ENCODE measurements around the gene GRB2. TPM values are rescaled to one million over a fixed set of nuclear protein-coding genes. Genes with fewer than 3 reads are reported as not detected.

The GRB2 gene
- total and polyA plus RNA-seq, 3 experiments from 2014 or later = 158 to 189 (median 180) TPM

DNA sequence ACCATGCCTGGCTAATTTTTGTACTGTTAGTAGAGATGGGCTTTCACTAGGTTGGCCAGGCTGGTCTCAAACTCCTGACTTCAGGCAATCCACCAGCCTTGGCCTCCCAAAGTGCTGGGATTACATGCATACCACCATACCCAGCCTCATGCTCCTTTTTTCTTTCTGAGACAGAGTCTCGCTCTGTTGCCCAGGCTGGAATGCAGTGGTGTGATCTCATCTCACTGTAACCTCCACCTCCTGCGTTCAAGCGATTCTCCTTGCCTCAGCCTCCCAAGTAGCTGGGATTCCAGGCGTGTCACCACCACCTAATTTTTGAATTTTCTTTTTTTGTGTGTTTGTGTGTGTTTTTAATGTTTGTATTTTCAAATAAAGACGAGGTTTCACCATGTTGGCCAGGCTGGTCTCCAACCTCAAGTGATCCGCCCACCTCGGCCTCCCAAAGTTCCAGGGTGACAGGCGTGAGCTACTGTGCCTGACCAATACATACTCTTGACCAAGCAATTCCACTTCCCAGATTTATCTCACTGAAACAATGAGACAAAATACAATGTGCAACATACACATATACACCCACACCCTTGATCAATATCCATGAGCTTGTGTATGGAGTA lies 5.0 kb downstream of the GRB2 start:
- Mint-ChIP-seq H3K27me3 (no peaks in the 10 kb centered on the region), H3K27ac (peak overlapping the region in 2 of 8 donors; percentile 18 to 71), H3K36me3 (peaks cover 0 to 18% (median 0%) of the 10 kb centered on the region in 3 donors), H3K4me1 (peaks cover 50 to 74% (median 68%) of the 10 kb centered on the region in 3 donors), H3K4me3 (peak overlapping the region in 4 of 7 donors; percentile 11 to 78 (median 28)), H3K9me3 (no peaks in the 10 kb centered on the region)
- ChIA-PET CTCF (interaction anchor here (0.8 to 2.2 kb wide), 4 partner anchors 52 to 195 kb away, joined by 3 to 11 read pairs (median 6); partner anchors contain the start of genes MIF4GD and NUP85), POLR2A (no interaction called here)
- Histone ChIP-seq H3K27me3 (ENCODE audit: insufficient read depth, low read length, poor library complexity, severe bottlenecking) (no peaks in the 10 kb centered on the region), H3K9me3 (ENCODE audit: low read length) (no peaks in the 10 kb centered on the region), H3K27ac (ENCODE audit: low read depth, low read length) (no peak overlapping the region), H3K36me3 (ENCODE audit: insufficient read depth, low read length) (no peaks in the 10 kb centered on the region), H3K4me3 (ENCODE audit: low read length) (no peak overlapping the region), H3K4me1 (ENCODE audit: insufficient read depth, low read length) (peaks cover 57% of the 10 kb centered on the region)
- DNase-seq = no peak

DNA sequence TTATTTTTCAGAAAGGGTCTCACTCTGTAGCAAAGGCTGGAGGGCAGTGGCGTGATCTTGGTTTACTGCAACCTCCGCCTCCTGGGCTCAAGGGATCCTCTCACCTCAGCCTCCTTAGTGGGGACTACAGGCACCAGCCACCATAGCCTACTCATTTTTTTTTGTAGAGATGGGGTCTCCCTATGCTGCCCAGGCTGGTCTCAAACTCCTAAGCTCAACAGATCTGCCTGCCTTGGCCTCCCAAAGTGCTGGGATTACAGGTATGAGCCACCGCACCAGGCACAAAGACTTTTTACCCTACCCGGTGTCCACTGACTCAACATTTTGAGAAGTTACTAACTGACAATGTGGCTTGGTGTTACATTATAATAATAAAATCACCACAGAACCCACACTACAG lies 7.2 kb downstream of the GRB2 start:
- Mint-ChIP-seq H3K36me3 (peaks cover 0 to 14% (median 0%) of the 10 kb centered on the region in 3 donors), H3K9me3 (no peaks in the 10 kb centered on the region), H3K27ac (peak overlapping the region in 2 of 8 donors; percentile 23 to 50), H3K4me3 (no peak overlapping the region), H3K4me1 (peaks cover 65 to 86% (median 82%) of the 10 kb centered on the region in 3 donors), H3K27me3 (no peaks in the 10 kb centered on the region)
- no peaks in the 10 kb centered on the region for H3K27me3 ChIP-seq (ENCODE audit: insufficient read depth, low read length, poor library complexity, severe bottlenecking)
- H3K9me3 ChIP-seq (ENCODE audit: low read length) = no peaks in the 10 kb centered on the region
- no peak overlapping the region for H3K27ac ChIP-seq (ENCODE audit: low read depth, low read length)
- H3K4me3 ChIP-seq (ENCODE audit: low read length) = no peak overlapping the region
- no peak for DNase-seq
- CTCF ChIA-PET = interaction anchor here (1.2 kb wide), 2 partner anchors 14 to 75 kb away, joined by 3 read pairs; no protein-coding TSS in a partner anchor
- no peaks in the 10 kb centered on the region for H3K36me3 ChIP-seq (ENCODE audit: insufficient read depth, low read length)
- peaks cover 68% of the 10 kb centered on the region for H3K4me1 ChIP-seq (ENCODE audit: insufficient read depth, low read length)
- POLR2A ChIA-PET = interaction anchor here (0.5 kb wide), 1 partner anchor 23 kb away, joined by 3 read pairs; no protein-coding TSS in a partner anchor

DNA sequence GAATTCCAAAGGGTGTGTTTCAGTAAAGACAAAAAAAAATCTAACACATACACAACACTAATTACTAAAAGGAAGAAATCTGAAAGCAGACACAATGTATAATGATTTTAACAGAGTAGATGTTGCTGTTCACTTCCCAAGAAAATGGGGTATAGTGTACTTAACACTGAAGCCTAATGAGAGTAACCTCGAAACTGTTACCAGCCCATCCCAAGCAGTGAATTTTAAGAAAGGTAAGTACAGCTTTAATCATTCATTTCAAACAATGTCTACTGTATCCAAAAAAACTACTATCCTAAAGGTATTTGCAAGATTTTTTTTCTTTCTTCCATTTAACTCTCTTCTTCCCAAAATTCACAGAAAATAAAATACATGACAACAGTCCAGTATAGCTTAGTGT lies 8.3 kb downstream of the GRB2 start:
- H3K27me3 Mint-ChIP-seq = no peaks in the 10 kb centered on the region
- H3K27me3 ChIP-seq (ENCODE audit: insufficient read depth, low read length, poor library complexity, severe bottlenecking) = no peaks in the 10 kb centered on the region
- peak overlapping the region in 6 of 8 donors; percentile 21 to 88 (median 74) for H3K27ac Mint-ChIP-seq
- no peaks in the 10 kb centered on the region for H3K9me3 ChIP-seq (ENCODE audit: low read length)
- H3K36me3 Mint-ChIP-seq = peaks cover 0 to 22% (median 0%) of the 10 kb centered on the region in 3 donors
- H3K9me3 Mint-ChIP-seq = no peaks in the 10 kb centered on the region
- CTCF ChIA-PET = interaction anchor here (1.1 to 1.7 kb wide), 5 partner anchors 15 to 127 kb away, joined by 3 to 13 read pairs (median 4); partner anchors contain the start of genes MIF4GD and SLC25A19
- POLR2A ChIA-PET = interaction anchor here (1.2 kb wide), 1 partner anchor 9 kb away, joined by 4 read pairs; no protein-coding TSS in a partner anchor
- peaks cover 70% of the 10 kb centered on the region for H3K4me1 ChIP-seq (ENCODE audit: insufficient read depth, low read length)
- no peak overlapping the region for H3K4me3 ChIP-seq (ENCODE audit: low read length)
- peaks cover 66 to 86% (median 82%) of the 10 kb centered on the region in 3 donors for H3K4me1 Mint-ChIP-seq
- H3K4me3 Mint-ChIP-seq = peak overlapping the region in 2 of 7 donors; percentile 17 to 26
- DNase-seq = no peak
- no peak overlapping the region for H3K27ac ChIP-seq (ENCODE audit: low read depth, low read length)
- H3K36me3 ChIP-seq (ENCODE audit: insufficient read depth, low read length) = no peaks in the 10 kb centered on the region

DNA sequence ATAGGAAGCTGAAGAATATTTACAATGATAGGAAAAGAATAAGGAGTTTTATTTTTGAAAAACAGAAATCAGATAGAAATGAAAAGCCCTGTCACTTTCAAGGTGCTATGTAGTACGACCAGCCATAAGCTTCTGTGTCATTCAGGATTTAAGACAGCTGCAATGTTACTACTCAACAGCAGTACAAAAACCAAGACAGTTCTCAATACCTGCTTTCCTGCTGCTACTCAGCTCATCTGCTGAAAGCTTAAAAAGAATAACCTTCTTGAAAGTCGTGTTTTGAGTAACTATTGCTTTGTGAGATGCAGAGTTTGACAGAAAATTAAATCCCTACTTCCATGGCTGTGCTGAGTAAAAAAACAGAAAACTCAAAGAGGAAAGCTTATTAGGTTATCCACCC lies 8.7 kb downstream of the GRB2 start:
- DNase-seq = no peak
- ChIA-PET CTCF (interaction anchor here (1.1 to 1.7 kb wide), 6 partner anchors 16 to 127 kb away, joined by 3 to 13 read pairs (median 4); partner anchors contain the start of genes MIF4GD and SLC25A19), POLR2A (interaction anchor here (1.2 kb wide), 1 partner anchor 9 kb away, joined by 4 read pairs; no protein-coding TSS in a partner anchor)
- H3K27me3 Mint-ChIP-seq = no peaks in the 10 kb centered on the region
- Histone ChIP-seq H3K9me3 (ENCODE audit: low read length) (no peaks in the 10 kb centered on the region), H3K36me3 (ENCODE audit: insufficient read depth, low read length) (peaks cover 4% of the 10 kb centered on the region), H3K4me1 (ENCODE audit: insufficient read depth, low read length) (peaks cover 70% of the 10 kb centered on the region), H3K27ac (ENCODE audit: low read depth, low read length) (no peak overlapping the region), H3K27me3 (ENCODE audit: insufficient read depth, low read length, poor library complexity, severe bottlenecking) (no peaks in the 10 kb centered on the region), H3K4me3 (ENCODE audit: low read length) (no peak overlapping the region)
- peak overlapping the region in 7 of 8 donors; percentile 21 to 93 (median 77) for H3K27ac Mint-ChIP-seq
- H3K36me3 Mint-ChIP-seq = peaks cover 0 to 24% (median 0%) of the 10 kb centered on the region in 3 donors
- peak overlapping the region in 3 of 7 donors; percentile 26 to 85 (median 42) for H3K4me3 Mint-ChIP-seq
- H3K9me3 Mint-ChIP-seq = no peaks in the 10 kb centered on the region
- H3K4me1 Mint-ChIP-seq = peaks cover 63 to 86% (median 82%) of the 10 kb centered on the region in 3 donors

DNA sequence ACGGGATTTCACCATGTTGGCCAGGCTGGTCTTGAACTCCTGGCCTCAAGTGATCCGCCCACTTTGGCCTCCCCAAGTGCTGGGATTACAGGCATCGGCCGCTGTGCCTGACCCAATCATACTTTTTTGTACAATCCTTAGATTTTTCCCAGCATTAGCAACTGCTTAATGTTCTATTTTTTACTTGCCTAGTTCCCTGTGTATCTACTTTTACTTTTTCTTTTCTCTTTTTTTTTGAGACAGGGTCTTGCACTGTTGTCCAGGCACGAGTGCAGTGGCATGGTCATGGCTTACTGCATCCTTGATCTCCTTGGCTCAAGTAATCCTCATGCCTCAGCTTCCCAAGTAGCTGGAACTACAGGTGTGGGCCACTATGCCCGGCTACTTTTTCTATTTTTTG lies 9.5 kb downstream of the GRB2 start:
- H3K27ac Mint-ChIP-seq = peak overlapping the region in 7 of 8 donors; percentile 15 to 93 (median 68)
- POLR2A ChIA-PET = interaction anchor here (1.2 kb wide), 1 partner anchor 10 kb away, joined by 4 read pairs; no protein-coding TSS in a partner anchor
- peaks cover 59 to 88% (median 79%) of the 10 kb centered on the region in 3 donors for H3K4me1 Mint-ChIP-seq
- Histone ChIP-seq H3K4me1 (ENCODE audit: insufficient read depth, low read length) (peaks cover 64% of the 10 kb centered on the region), H3K27me3 (ENCODE audit: insufficient read depth, low read length, poor library complexity, severe bottlenecking) (no peaks in the 10 kb centered on the region), H3K36me3 (ENCODE audit: insufficient read depth, low read length) (peaks cover 6% of the 10 kb centered on the region), H3K4me3 (ENCODE audit: low read length) (no peak overlapping the region), H3K9me3 (ENCODE audit: low read length) (no peaks in the 10 kb centered on the region), H3K27ac (ENCODE audit: low read depth, low read length) (no peak overlapping the region)
- peaks cover 0 to 27% (median 0%) of the 10 kb centered on the region in 3 donors for H3K36me3 Mint-ChIP-seq
- no peaks in the 10 kb centered on the region for H3K27me3 Mint-ChIP-seq
- peak overlapping the region in 5 of 7 donors; percentile 12 to 99 (median 90) for H3K4me3 Mint-ChIP-seq
- H3K9me3 Mint-ChIP-seq = no peaks in the 10 kb centered on the region
- no peak for DNase-seq
- CTCF ChIA-PET = interaction anchor here (1.5 to 2.6 kb wide), 3 partner anchors 16 to 74 kb away, joined by 4 to 17 read pairs (median 4); no protein-coding TSS in a partner anchor

DNA sequence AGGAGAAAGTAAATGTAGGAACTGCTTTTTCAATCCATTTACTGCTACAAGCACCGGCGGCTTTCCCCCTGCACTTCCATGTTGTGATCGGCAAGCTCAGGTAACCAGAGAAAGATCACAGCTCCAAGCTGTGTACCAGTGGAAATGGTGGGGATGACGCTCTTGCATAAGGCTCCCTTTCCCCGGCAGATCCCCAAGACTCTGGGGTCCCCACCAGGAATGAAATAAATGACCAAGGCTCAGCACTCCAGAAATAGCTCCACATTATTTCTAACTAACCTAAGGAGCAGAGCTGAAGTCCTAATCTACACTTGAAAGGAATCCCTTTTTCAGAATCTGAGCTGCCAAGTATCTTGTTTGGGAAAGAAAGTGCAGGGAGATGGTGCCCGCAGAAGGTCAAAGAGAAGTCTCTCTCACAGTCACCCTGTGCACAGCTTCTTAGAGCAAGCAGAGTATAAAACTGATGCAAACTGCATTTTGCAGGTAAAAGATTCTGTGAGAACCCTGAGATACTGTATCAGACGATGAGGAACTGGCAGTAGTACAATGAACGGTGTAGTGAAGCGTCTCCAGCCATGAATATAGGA lies 11.1 kb downstream of the GRB2 start:
- no peaks in the 10 kb centered on the region for H3K27me3 ChIP-seq (ENCODE audit: insufficient read depth, low read length, poor library complexity, severe bottlenecking)
- peaks cover 66% of the 10 kb centered on the region for H3K4me1 ChIP-seq (ENCODE audit: insufficient read depth, low read length)
- Mint-ChIP-seq H3K27me3 (no peaks in the 10 kb centered on the region), H3K4me3 (peak overlapping the region; percentile 89 to 99 (median 95)), H3K27ac (peak overlapping the region; percentile 52 to 95 (median 88)), H3K9me3 (no peaks in the 10 kb centered on the region), H3K4me1 (peaks cover 68 to 96% (median 85%) of the 10 kb centered on the region in 3 donors), H3K36me3 (peaks cover 0 to 38% (median 5%) of the 10 kb centered on the region in 3 donors)
- H3K27ac ChIP-seq (ENCODE audit: low read depth, low read length) = peak overlapping the region; percentile 49
- H3K9me3 ChIP-seq (ENCODE audit: low read length) = no peaks in the 10 kb centered on the region
- no peak for DNase-seq
- H3K4me3 ChIP-seq (ENCODE audit: low read length) = peak overlapping the region; percentile 86
- CTCF ChIA-PET = interaction anchor here (0.9 to 2.6 kb wide), 3 partner anchors 14 to 72 kb away, joined by 3 to 17 read pairs (median 9); no protein-coding TSS in a partner anchor
- POLR2A ChIA-PET = interaction anchor here (0.5 to 2.3 kb wide), 5 partner anchors 11 to 105 kb away, joined by 3 to 15 read pairs (median 4); partner anchors contain the start of genes GRB2 and SLC25A19
- peaks cover 6% of the 10 kb centered on the region for H3K36me3 ChIP-seq (ENCODE audit: insufficient read depth, low read length)

DNA sequence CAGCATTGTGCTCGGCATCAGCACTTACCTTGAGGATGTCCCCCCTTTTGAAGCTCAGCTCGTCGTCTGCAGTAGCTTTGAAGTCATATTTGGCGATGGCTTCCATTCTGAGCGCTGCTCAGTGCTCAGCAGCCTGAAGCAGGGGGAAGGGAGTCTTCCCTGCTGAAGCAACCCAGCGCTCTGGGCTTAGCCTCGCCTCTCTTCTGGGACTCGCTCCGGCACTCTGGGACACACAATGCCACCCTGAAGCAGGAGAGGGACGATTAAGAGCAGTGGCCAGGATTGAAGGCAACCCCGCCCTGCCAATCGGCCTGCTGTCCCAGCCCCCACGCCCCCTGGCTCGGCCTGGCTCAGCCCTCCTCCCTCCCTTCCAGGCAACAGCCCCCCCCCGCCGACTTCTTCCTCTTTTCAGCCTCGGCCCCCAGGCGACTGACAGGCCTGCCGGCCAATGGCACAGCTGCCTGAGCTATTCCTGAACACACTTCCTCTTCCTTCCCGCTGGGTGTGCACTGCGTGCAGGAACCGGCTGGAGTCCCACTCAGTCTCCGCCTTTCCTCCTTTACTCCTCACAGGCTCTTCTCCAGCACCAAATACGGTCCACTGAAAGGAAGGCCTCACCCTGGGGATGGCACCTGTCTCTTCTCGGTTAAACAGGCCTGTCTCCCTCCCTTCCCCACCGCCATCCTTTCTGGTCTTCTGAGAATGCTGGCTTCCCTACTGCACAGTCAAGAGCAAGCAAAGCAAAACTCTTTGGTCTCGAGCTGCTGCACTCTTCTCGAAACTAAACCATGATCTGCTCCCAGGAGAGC lies 11.8 kb downstream of the GRB2 start:
- ChIA-PET POLR2A (interaction anchor here (0.6 to 2.3 kb wide), 3 partner anchors 12 to 105 kb away, joined by 3 to 15 read pairs (median 3); partner anchors contain the start of genes GRB2 and SLC25A19), CTCF (interaction anchor here (0.9 to 2.6 kb wide), 3 partner anchors 13 to 71 kb away, joined by 3 to 17 read pairs (median 9); no protein-coding TSS in a partner anchor)
- H3K27ac ChIP-seq (ENCODE audit: low read depth, low read length) = peak overlapping the region; percentile 49
- H3K36me3 Mint-ChIP-seq = peaks cover 0 to 45% (median 7%) of the 10 kb centered on the region in 3 donors
- peak overlapping the region; percentile 89 to 99 (median 95) for H3K4me3 Mint-ChIP-seq
- H3K36me3 ChIP-seq (ENCODE audit: insufficient read depth, low read length) = peaks cover 6% of the 10 kb centered on the region
- H3K4me1 Mint-ChIP-seq = peaks cover 73 to 96% (median 87%) of the 10 kb centered on the region in 3 donors
- peak overlapping the region; percentile 52 to 95 (median 88) for H3K27ac Mint-ChIP-seq
- H3K4me1 ChIP-seq (ENCODE audit: insufficient read depth, low read length) = peaks cover 66% of the 10 kb centered on the region
- no peaks in the 10 kb centered on the region for H3K27me3 Mint-ChIP-seq
- H3K4me3 ChIP-seq (ENCODE audit: low read length) = peak overlapping the region; percentile 86
- peak; percentile 72 to 88 (median 78) for DNase-seq
- no peaks in the 10 kb centered on the region for H3K9me3 ChIP-seq (ENCODE audit: low read length)
- H3K9me3 Mint-ChIP-seq = no peaks in the 10 kb centered on the region
- no peaks in the 10 kb centered on the region for H3K27me3 ChIP-seq (ENCODE audit: insufficient read depth, low read length, poor library complexity, severe bottlenecking)

All from CD8-positive, alpha-beta memory T cell (primary cell).